NB4 (cell line): ENCODE data around the gene PJA1.

ENCODE experiments used
- DNase-seq: peaks from one replicate; pipeline ENCODE4 v3.0.0; 2010; ENCODE audit warnings: low read depth
- H3K4me3 ChIP-seq: one replicate; pipeline ENCODE4 v1.5.1; 2011; ENCODE audit warnings: mild to moderate bottlenecking, low read depth, low read length, moderate library complexity
- CTCF ChIP-seq: IDR thresholded peaks from one replicate; pipeline ENCODE4 v1.5.1; 2012; ENCODE audit warnings: low read depth, low read length
- MAX ChIP-seq: IDR thresholded peaks from 2 replicates; pipeline ENCODE4 v1.6.1; 2011; ENCODE audit warnings: low read depth, low read length
- MYC ChIP-seq: IDR thresholded peaks from 2 replicates; pipeline ENCODE4 v1.6.1; 2011; ENCODE audit warnings: low read depth, low read length
- POLR2A ChIP-seq: IDR thresholded peaks from 2 replicates; pipeline ENCODE4 v1.6.1; 2011; ENCODE audit warnings: mild to moderate bottlenecking; ENCODE audit not compliant: insufficient read length; ENCODE audit errors: extremely low read depth

PJA1 gene

GRCh38 chrX:69179380-69179911 is 14.2 kb upstream of the PJA1 start:
- no peak for TF ChIP-seq POLR2A
- H3K4me3 ChIP-seq = no peak overlapping the region
- no peak for DNase-seq

GRCh38 chrX:69178592-69178991 is 13.3 kb upstream of the PJA1 start:
- no peak overlapping the region for H3K4me3 ChIP-seq
- TF ChIP-seq CTCF = no peak
- TF ChIP-seq MYC = no peak
- no peak for TF ChIP-seq MAX
- no peak for TF ChIP-seq POLR2A
- no peak for DNase-seq

- TF ChIP-seq CTCF (no peak), POLR2A (no peak), MAX (no peak), MYC (no peak)
- DNase-seq = no peak
- no peak overlapping the region for H3K4me3 ChIP-seq
These were observed 12.4 kb upstream of the PJA1 start for GRCh38 chrX:69177511-69178162.

- no peak for DNase-seq
- TF ChIP-seq MAX (no peak), CTCF (no peak), MYC (no peak), POLR2A (no peak)
- H3K4me3 ChIP-seq = no peak overlapping the region
These were observed 10.8 kb upstream of the PJA1 start for GRCh38 chrX:69176053-69176452.

GRCh38 chrX:69173906-69174305 is 8.7 kb upstream of the PJA1 start:
- no peak for TF ChIP-seq POLR2A
- TF ChIP-seq MAX = no peak
- no peak for TF ChIP-seq CTCF
- TF ChIP-seq MYC = no peak
- no peak for DNase-seq
- no peak overlapping the region for H3K4me3 ChIP-seq

GRCh38 chrX:69172937-69173336 is 7.7 kb upstream of the PJA1 start:
- TF ChIP-seq MYC (no peak), POLR2A (no peak), CTCF (no peak), MAX (no peak)
- H3K4me3 ChIP-seq = no peak overlapping the region
- no peak for DNase-seq
